Spleen (tissue), 11 donors: Measurements from ENCODE around the gene DCLK2. TPM values are rescaled to one million over a fixed set of nuclear protein-coding genes. Genes with fewer than 3 reads are reported as not detected.

Experiments used
- DNase-seq: peaks from one replicate; pipeline ENCODE4 v3.0.0-alpha.2; 2020
- H3K27ac ChIP-seq, 8 donors: fragments of 200-600 bp; sonication (generic) in 7 of 8; 1 replicate in 4 of 8; 2 replicates in 4 of 8; pipeline versions ENCODE4 v1.5.0 to v1.8.0; 2016 to 2021; ENCODE audit warnings: inconsistent platforms in 4 of 8, mild to moderate bottlenecking in 4 of 8, moderate library complexity in 1 of 8
- H3K27me3 ChIP-seq, 7 donors: fragments of 200-600 bp; sonication (generic) in 6 of 7; replicated peaks in 1 of 7; 1 replicate in 4 of 7; 2 replicates in 3 of 7; pipeline versions ENCODE4 v1.5.0 to v1.8.0; 2016 to 2021; ENCODE audit warnings: inconsistent platforms in 3 of 7, mild to moderate bottlenecking in 1 of 7
- H3K36me3 ChIP-seq, 6 donors: fragments of 200-600 bp; sonication (generic) in 5 of 6; 1 replicate in 4 of 6; 2 replicates in 2 of 6; pipeline versions ENCODE4 v1.5.0 to v1.8.0; 2016 to 2021; ENCODE audit warnings: inconsistent platforms in 2 of 6
- H3K4me1 ChIP-seq, 6 donors: fragments of 200-600 bp; sonication (generic) in 5 of 6; 1 replicate in 3 of 6; 2 replicates in 3 of 6; pipeline versions ENCODE4 v1.5.0 to v1.8.0; 2016 to 2021; ENCODE audit warnings: inconsistent platforms in 3 of 6
- H3K4me3 ChIP-seq, 8 donors: fragments of 200-600 bp; sonication (generic) in 7 of 8; 1 replicate in 4 of 8; 2 replicates in 4 of 8; pipeline versions ENCODE4 v1.5.0 to v1.8.0; 2016 to 2021; ENCODE audit warnings: inconsistent platforms in 4 of 8, mild to moderate bottlenecking in 4 of 8, moderate library complexity in 2 of 8
- H3K9me3 ChIP-seq, 8 donors: fragments of 200-600 bp; sonication (generic) in 7 of 8; 1 replicate in 4 of 8; 2 replicates in 4 of 8; pipeline versions ENCODE4 v1.5.0 to v1.8.0; 2016 to 2021; ENCODE audit warnings: inconsistent platforms in 4 of 8
- CTCF ChIP-seq, 11 experiments: fragments of 200-600 bp in 7 of 11; fragments of 450-650 bp in 4 of 11; sonication (generic) in 4 of 11; IDR thresholded peaks in 8 of 11; conservative IDR thresholded peaks in 3 of 11; 1 replicate in 7 of 11; 2 replicates in 4 of 11; pipeline versions ENCODE4 v1.4.0 to v1.8.0; 2016 to 2021; ENCODE audit warnings: antibody characterized with exemption in 11 of 11, inconsistent platforms in 4 of 11, mild to moderate bottlenecking in 1 of 11
- POLR2A ChIP-seq, 3 donors: fragments of 450-650 bp; IDR thresholded peaks; one replicate each; pipeline ENCODE4 v1.5.1; 2017; ENCODE audit warnings: antibody characterized with exemption in 3 of 3, mild to moderate bottlenecking in 1 of 3
- POLR2AphosphoS5 ChIP-seq, 3 donors: sonication (generic); formaldehyde crosslinking; IDR thresholded peaks; one replicate each; pipeline ENCODE4 v1.5.1; 2017; ENCODE audit warnings: antibody characterized with exemption in 3 of 3
- WGBS, 5 donors: extraction: QIAGEN DNeasy Blood & Tissue Kit in 3 of 5; methylation state at CpG; one replicate each; pipeline versions ENCODE4 v1.1.5 to v1.1.7; 2013 to 2018; 5-methylcytosine and 5-hydroxymethylcytosine counted together
- intact Hi-C: fragments of 100-400 bp; cut with DNase I; formaldehyde crosslinking; loops from one replicate; pipeline ENCODE4 v1.15.0; 2023; ENCODE audit warnings: low total_unique reads
- polyA plus RNA-seq, 3 donors: library from polyadenylated mRNA; stranded (reverse); fragments of 200-250 nt; gene quantifications; one replicate each; pipeline ENCODE4 v1.2.1, GENCODE V29; 2013
- total RNA-seq, 7 donors: library from RNA; depleted of rRNA in 3 of 7; stranded (reverse); fragments of >200 nt in 3 of 7; fragmentation: NEBNext Ultra II Directional in 4 of 7; extraction: Animal tissue kit (Norgen Biotek cat#: 25700) in 4 of 7; gene quantifications; one replicate each; pipeline versions ENCODE4 v1.1.0 to v1.2.1, GENCODE V29; 2016 to 2021
- donor health status: healthy with polysubstance abuse.
- donor health status: DM: no; HTN: no; CAD: no; lungs with moderate emphysema.
- donor health status: DM: no; HTN: no; CAD: no.
- donor health status: Bipolar disorder and iron deficiency.
- donor health status: healthy.
- donor health status: DM: no; HTN: no; CAD: no.
- donor health status: DM: yes; HTN: yes; CAD: no.

The DCLK2 gene
- total and polyA plus RNA-seq, 10 donors, result 0.53 to 6.1 (median 3.9) TPM

GRCh38 chr4:150096625-150097024 lies 18.4 kb downstream of the DCLK2 start:
- no peaks in the 10 kb centered on the region for H3K9me3 ChIP-seq
- no peak overlapping the region for H3K27ac ChIP-seq
- H3K27me3 ChIP-seq, result no peaks in the 10 kb centered on the region
- TF ChIP-seq POLR2A (IDR thresholded peaks at IDR 0.05) (no peak), CTCF (IDR thresholded peaks at IDR 0.05 in 8 of 11, conservative IDR thresholded peaks at IDR 0.05 in 3 of 11) (no peak), POLR2AphosphoS5 (IDR thresholded peaks at IDR 0.05) (no peak)
- 85 to 88% (median 87%) methylated on average over 3 of the region's 3 CpGs for WGBS, 5 donors
- DNase-seq, result no peak
- H3K4me3 ChIP-seq, result no peak overlapping the region
- no peaks in the 10 kb centered on the region for H3K36me3 ChIP-seq
- intact Hi-C loops, result no loop called here
- H3K4me1 ChIP-seq, result no peaks in the 10 kb centered on the region

GRCh38 chr4:150098214-150098613 lies 20.0 kb downstream of the DCLK2 start:
- no peak for TF ChIP-seq POLR2AphosphoS5 (IDR thresholded peaks at IDR 0.05)
- TF ChIP-seq CTCF (IDR thresholded peaks at IDR 0.05 in 8 of 11, conservative IDR thresholded peaks at IDR 0.05 in 3 of 11), result no peak
- no peak for TF ChIP-seq POLR2A (IDR thresholded peaks at IDR 0.05)
- H3K4me3 ChIP-seq, result no peak overlapping the region
- 78 to 90% (median 80%) methylated on average over 4 of the region's 4 CpGs for WGBS, 5 donors
- H3K27ac ChIP-seq, result no peak overlapping the region
- DNase-seq, result no peak
- intact Hi-C loops, result no loop called here
- H3K27me3 ChIP-seq, result no peaks in the 10 kb centered on the region
- H3K36me3 ChIP-seq, result no peaks in the 10 kb centered on the region
- no peaks in the 10 kb centered on the region for H3K4me1 ChIP-seq
- no peaks in the 10 kb centered on the region for H3K9me3 ChIP-seq

- intact Hi-C loops, result no loop called here
- no peak overlapping the region for H3K27ac ChIP-seq
- DNase-seq, result no peak
- H3K36me3 ChIP-seq, result no peaks in the 10 kb centered on the region
- H3K4me1 ChIP-seq, result no peaks in the 10 kb centered on the region
- TF ChIP-seq POLR2AphosphoS5 (IDR thresholded peaks at IDR 0.05) (no peak), POLR2A (IDR thresholded peaks at IDR 0.05) (no peak)
- WGBS, 5 donors, result 84 to 100% (median 88%) methylated on average over 2 of the region's 2 CpGs
- H3K9me3 ChIP-seq, result no peaks in the 10 kb centered on the region
- H3K4me3 ChIP-seq, result no peak overlapping the region
- no peaks in the 10 kb centered on the region for H3K27me3 ChIP-seq
These were observed 26.3 kb downstream of the DCLK2 start for GRCh38 chr4:150104404-150105027.

- no peak for TF ChIP-seq CTCF (IDR thresholded peaks at IDR 0.05 in 8 of 11, conservative IDR thresholded peaks at IDR 0.05 in 3 of 11)
- no peak for TF ChIP-seq POLR2AphosphoS5 (IDR thresholded peaks at IDR 0.05)
- TF ChIP-seq POLR2A (IDR thresholded peaks at IDR 0.05), result no peak
- H3K9me3 ChIP-seq, result peaks cover 0 to 3% (median 0%) of the 10 kb centered on the region in 8 donors
- H3K4me1 ChIP-seq, result peaks cover 0 to 6% (median 0%) of the 10 kb centered on the region in 6 donors
- no peak overlapping the region for H3K27ac ChIP-seq
- no peaks in the 10 kb centered on the region for H3K27me3 ChIP-seq
- H3K4me3 ChIP-seq, result no peak overlapping the region
- no peak for DNase-seq
- intact Hi-C loops, result no loop called here
- 55 to 70% (median 68%) methylated on average over 3 of the region's 3 CpGs for WGBS, 5 donors
- no peaks in the 10 kb centered on the region for H3K36me3 ChIP-seq
These were observed 28.6 kb downstream of the DCLK2 start for GRCh38 chr4:150106886-150107285.
